ENCODE data around the gene MBNL1. TPM values are rescaled to one million over a fixed set of nuclear protein-coding genes. Genes with fewer than 3 reads are reported as not detected.

MBNL1 gene
- total RNA-seq, 4 donors from 2014 or later: 258 to 478 (median 320) TPM

- no peak for DNase-seq (ENCODE audit: low spot score in 2 of 2)
- Histone ChIP-seq H3K9me3 (no peaks in the 10 kb centered on the region), H3K4me3 (peak overlapping the region; percentile 25), H3K36me3 (peaks cover 5% of the 10 kb centered on the region), H3K4me1 (peaks cover 79% of the 10 kb centered on the region), H3K27me3 (no peaks in the 10 kb centered on the region), H3K27ac (peak overlapping the region; percentile 66)
- 35% methylated on average over 9 of the region's 9 CpGs for WGBS
- TF ChIP-seq POLR2AphosphoS5 (IDR thresholded peaks at IDR 0.05) (no peak), POLR2A (IDR thresholded peaks at IDR 0.05) (no peak), CTCF (IDR thresholded peaks at IDR 0.05) (no peak), EP300 (IDR thresholded peaks at IDR 0.05) (no peak)
Observed at GRCh38 chr3:152382312-152383135, 113.8 kb downstream of the MBNL1 start.

DNA sequence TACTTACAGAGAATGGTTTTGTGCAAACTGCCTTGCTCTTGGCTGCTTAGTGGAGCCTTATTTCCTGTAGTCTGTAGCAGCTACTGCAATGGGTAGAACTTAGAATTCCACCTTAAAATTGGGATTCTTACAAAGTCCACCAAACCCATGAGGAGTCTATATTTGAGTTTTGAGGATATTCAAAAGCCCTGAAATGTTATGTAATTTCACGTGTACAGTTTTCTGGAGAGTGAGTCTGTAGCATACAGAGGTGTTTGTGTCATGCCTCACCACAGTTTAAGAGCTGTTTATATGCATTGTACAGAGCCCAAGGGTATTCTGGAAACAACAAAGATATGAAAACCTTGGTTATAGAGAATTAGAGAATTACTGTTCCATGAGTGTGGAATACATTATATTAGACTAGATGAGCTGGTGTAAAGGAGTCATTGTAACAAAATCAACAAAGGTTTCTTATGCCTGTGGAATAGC lies 114.4 kb downstream of the MBNL1 start:
- H3K4me1 ChIP-seq: peaks cover 85% of the 10 kb centered on the region
- H3K36me3 ChIP-seq: peaks cover 5% of the 10 kb centered on the region
- TF ChIP-seq CTCF (IDR thresholded peaks at IDR 0.05) (no peak), EP300 (IDR thresholded peaks at IDR 0.05) (no peak), POLR2AphosphoS5 (IDR thresholded peaks at IDR 0.05) (no peak), POLR2A (IDR thresholded peaks at IDR 0.05) (no peak)
- no peaks in the 10 kb centered on the region for H3K27me3 ChIP-seq
- no peak for DNase-seq (ENCODE audit: low spot score in 2 of 2)
- 52% methylated on average over 1 of the region's 1 CpG for WGBS
- no peaks in the 10 kb centered on the region for H3K9me3 ChIP-seq
- H3K4me3 ChIP-seq: peak overlapping the region; percentile 25
- H3K27ac ChIP-seq: peak overlapping the region; percentile 66

- peak overlapping the region; percentile 43 for H3K27ac ChIP-seq
- TF ChIP-seq POLR2AphosphoS5 (IDR thresholded peaks at IDR 0.05): no peak
- no peak for TF ChIP-seq CTCF (IDR thresholded peaks at IDR 0.05)
- no peak for DNase-seq (ENCODE audit: low spot score in 2 of 2)
- H3K4me3 ChIP-seq: no peak overlapping the region
- no peaks in the 10 kb centered on the region for H3K27me3 ChIP-seq
- H3K36me3 ChIP-seq: no peaks in the 10 kb centered on the region
- no peaks in the 10 kb centered on the region for H3K9me3 ChIP-seq
- H3K4me1 ChIP-seq: peaks cover 95% of the 10 kb centered on the region
Observed at GRCh38 chr3:152384412-152384811, 115.7 kb downstream of the MBNL1 start.

DNA sequence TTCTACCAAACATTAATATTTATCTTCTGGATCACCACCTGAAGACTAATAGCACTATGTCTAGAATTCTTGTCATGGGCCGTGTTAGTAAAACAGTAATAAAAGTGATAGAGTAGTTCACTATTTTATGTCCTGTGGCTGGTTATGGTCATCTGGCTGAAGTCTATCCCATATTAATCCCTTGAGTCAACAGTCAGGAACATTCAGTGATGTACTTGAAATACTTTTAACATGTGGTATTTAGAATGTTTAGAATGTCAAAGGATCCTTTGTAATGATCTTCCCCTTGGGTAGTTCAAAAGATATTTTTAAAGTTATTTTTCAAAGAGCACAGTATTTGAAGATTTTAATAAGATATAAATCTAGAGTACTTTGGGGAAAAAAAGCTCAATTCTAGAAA lies 117.0 kb downstream of the MBNL1 start:
- no peaks in the 10 kb centered on the region for H3K9me3 ChIP-seq

More for the DNA sequence above, 117.0 kb downstream of the MBNL1 start:
- Histone ChIP-seq H3K36me3 (peaks cover 2% of the 10 kb centered on the region), H3K27me3 (no peaks in the 10 kb centered on the region), H3K27ac (peak overlapping the region; percentile 43), H3K4me3 (no peak overlapping the region), H3K4me1 (peaks cover 84% of the 10 kb centered on the region)
- 31% methylated on average over 1 of the region's 1 CpG for WGBS
- DNase-seq (ENCODE audit: low spot score in 2 of 2): no peak
- no peak for TF ChIP-seq POLR2AphosphoS5 (IDR thresholded peaks at IDR 0.05)
- no peak for TF ChIP-seq POLR2A (IDR thresholded peaks at IDR 0.05)
- TF ChIP-seq EP300 (IDR thresholded peaks at IDR 0.05): no peak
- TF ChIP-seq CTCF (IDR thresholded peaks at IDR 0.05): no peak
